GM21528 (cell line): ENCODE results near the gene CALD1.
"Not testable (repeated sequence)": the region's sequence is repeated elsewhere in the genome, so short reads cannot be mapped to it uniquely, and the experiment has no call there.

Experiments
- ATAC-seq: cut with Tn5 transposase; IDR thresholded peaks from one replicate; pipeline ENCODE4 v1.9.1; 2021; ENCODE audit warnings: mild to moderate bottlenecking, moderate library complexity; ENCODE audit not compliant: unreplicated experiment, low FRiP score

Gene CALD1

DNA sequence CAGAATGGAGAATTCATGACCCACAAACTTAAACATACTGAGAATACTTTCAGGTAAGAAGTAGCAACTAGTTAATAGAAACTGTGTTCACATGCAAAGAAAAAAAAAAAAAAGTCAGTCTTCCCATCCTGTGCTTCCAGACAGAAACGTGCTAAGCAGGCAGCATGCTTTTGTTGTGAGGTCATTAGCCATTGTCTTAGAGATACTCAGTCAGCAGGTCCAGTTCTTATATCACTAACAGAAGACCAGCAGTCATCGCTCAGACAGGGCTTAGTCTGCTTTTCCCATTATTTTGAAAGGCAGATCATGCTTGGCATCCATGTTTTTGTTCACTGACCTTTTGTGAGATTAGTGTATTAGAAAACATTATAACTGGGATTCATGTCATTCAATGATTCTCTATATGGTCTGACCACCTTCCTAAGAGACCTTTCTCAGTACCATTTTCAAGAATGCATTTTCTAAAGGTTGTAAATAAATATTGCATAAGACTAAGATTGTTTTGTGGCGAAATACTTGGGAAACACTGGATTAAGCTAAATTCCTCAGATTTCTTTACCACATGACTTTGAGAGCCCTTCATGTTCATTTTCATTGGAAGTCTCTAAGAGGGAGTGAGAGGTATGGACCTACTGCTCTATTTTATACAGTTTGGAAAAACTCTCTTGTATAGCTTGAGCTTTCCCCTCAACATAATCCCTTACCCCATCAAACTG lies 161.9 kb downstream of the CALD1 start:
- no peak for ATAC-seq

DNA sequence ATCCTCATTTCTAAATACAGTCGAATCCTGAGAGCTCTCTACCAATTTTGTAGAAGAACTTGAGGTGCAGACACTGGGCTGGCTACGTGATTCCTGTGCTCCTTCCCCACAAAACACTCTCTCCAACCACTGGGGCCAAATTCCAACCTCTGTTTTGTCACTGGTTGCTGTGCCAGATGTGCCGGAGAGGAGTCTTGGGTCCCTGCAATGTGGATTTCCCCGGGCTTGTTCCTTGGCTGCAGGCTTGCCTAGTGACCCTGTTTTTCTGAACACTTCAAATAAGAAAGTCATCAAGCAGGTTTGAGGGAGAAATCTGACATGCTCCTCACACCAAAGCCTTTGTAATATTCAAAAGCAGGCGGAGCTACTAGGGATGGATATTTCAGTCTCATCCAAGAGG lies 162.5 kb downstream of the CALD1 start:
- ATAC-seq, result no peak

DNA sequence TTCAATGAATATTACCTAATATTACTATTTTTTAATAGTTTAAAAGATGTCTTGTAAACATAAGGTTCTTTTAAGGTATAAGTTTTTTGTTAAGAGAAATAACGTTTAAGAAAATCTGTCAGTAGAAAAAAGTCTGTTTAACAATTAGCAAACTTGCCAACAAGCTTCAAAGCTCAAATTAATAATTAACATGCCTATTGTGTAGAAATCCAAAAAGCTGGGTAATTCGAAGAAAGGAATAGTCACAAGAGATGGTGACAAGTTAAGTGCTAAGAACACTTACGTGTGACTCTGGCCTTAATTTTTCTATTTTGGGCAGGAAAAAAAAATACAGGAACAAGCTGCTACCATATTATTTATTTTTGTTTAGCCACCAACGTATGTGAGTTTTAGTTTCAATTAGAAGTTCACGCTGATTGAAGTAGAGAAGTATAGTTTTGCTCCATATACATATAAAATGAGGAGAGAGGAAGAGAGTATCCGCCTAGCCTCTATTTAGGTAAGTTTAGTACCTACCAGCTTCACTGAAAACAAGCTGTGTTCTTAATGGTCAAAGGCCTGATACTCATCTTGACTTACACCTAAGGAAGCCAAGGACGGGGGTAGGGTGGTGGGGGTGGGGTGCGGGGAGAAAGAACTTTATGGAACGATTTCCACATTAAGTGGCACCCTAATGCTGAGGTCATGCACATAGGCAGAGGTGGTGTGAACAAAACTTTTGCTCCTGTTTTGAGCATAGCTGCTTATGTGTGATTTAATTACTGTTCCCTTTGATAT lies 163.4 kb downstream of the CALD1 start:
- ATAC-seq, result no peak

DNA sequence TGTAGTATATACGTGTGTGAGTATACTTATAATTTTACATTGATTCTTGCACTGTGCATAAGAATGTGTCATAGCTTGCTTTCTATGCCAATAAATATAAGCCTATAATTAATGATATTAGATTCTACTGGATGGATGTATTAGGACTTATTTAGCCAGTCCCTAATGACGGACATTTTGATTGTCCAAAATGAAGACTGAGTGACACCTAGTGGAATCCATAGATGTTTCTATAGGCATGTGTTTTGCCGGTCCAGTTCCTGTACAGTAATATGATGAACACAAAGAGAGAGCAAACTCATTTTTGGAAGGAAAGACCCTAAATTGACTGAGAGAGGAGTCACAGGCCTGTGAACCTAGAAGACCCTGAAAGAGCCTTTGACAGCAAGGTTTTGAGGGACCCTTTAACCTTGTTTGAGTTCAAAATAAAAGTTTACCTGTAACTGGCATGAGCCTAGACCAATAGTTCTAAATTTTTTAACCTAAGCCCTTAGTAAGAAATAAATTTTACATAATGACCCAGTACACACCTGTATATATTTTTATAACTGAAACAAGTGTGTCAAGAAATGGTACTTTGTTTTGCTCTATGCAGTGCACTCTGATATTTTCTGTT lies 164.5 kb downstream of the CALD1 start:
- ATAC-seq, result peak; percentile 78

DNA sequence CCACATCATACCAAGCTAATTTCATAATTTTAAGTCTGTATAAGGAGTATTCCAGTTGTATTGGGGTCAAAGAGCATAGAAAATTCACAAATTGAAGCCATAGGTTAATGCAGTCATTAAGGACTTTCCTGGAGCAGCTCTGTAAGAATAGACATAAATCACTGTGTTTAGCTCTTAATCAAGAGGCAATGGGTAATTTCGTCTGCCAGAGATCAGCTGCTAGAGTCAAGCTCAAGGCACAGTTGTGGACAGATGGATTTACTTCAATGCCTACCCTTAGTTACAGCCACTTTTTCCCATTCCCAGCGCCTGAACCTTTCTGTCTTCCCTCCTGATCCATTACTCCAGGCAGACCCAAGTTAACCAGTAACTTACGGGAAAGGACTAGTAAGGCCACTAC lies 166.3 kb downstream of the CALD1 start:
- no peak for ATAC-seq

DNA sequence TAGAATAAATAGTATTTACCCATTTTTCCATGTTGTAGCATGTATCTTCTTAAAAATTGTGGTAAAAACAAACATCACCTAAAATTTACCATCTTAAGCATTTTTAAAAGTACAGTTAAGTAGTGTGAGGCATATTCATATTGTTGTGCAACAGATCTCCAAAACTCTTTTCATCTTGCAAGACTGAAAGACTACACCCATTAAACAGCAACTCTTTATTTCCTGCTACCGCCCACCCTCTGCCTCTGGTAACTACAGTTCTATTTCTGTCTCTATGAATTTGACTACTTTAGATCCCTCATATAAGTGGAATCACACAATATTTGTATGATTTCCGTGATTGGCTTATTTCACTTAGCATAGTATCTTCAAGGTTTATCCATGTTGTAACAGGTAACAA lies 166.8 kb downstream of the CALD1 start:
- ATAC-seq, result no peak

DNA sequence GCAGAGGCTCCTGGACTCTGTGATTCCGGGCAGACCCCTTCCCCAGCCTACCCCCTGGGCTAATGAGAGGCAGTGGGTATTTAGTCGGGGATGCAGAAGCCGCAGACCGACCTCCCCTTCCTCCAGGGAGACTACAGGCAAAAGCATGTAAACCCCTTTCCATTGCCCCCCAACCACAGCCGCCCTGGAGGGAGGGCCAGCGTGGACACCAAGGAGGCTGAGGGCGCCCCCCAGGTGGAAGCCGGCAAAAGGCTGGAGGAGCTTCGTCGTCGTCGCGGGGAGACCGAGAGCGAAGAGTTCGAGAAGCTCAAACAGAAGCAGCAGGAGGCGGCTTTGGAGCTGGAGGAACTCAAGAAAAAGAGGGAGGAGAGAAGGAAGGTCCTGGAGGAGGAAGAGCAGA lies 167.9 kb downstream of the CALD1 start:
- ATAC-seq, result no peak

DNA sequence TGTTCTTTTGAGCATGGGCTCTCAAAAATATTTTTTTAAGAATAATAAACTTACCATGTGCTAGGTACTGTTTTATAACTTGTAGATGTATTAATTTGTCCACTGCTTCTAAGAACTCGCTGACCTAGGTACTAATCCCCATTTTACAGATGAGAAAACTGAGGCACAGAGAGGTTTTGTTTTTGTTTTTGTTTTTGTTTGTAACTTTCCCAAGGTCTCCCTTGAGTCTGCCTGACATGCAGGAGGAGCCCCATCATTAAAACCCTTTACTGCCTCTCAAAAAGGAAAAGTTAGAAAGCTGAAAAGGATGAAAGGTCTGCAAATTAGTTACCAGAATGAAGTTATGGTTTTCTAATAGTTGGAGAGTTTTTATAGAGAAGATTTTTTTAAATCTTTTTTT lies 168.4 kb downstream of the CALD1 start:
- ATAC-seq, result no peak

DNA sequence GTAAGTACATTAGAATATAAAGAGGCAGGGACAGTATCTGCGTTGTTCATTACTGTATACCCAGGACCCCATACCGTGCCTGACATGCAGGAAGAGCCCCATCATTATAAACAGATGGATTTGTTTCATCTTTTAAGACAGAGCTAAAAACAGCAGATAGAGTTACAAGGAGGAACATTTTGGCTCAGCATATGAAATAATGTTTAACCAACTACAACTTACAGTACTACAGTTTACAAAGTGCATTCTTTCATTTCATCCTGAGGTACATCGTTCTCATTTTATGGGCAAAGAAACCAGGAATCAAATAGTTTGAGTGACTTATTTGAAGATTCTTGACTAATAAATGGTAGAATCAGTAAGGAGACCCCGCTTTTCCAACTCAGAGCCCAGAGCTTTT lies 168.8 kb downstream of the CALD1 start:
- no peak for ATAC-seq

DNA sequence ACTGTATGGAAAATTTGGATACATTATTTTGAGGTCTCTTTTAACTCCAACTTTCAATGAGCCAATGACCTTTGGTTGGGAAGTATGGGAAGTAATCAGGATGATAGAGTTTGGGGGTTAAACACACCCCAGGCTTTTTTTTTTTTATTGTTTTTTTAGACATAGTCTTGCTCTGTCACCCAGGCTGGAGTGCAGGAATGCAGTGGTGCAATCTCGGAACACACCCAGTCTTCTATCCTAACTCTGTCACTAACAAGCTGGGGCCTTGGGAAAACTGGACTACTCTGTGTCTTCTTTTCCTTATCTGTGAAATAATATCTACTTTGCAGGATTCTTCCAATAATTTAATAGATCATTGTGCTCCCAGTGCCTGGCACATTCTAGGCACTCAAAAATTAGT lies 169.3 kb downstream of the CALD1 start:
- no peak for ATAC-seq

DNA sequence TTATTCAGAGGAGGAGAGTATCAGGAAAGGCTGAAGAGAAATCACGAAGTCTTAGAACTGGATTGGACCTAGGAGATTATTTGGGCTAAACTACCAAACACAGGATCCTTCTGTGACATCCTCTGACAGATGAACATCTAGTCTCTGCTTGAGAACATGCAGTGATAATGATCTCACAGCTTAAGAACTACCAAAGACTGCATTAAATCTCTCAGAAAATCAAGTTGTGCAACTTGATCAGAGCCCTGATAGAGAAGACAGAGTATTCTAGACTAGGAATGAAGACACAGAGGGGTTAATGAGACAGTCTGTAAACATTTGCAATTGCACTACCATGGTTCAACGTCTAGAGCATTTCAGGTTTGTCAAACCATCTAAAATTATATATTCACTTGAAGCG lies 169.7 kb downstream of the CALD1 start:
- ATAC-seq, result no peak

DNA sequence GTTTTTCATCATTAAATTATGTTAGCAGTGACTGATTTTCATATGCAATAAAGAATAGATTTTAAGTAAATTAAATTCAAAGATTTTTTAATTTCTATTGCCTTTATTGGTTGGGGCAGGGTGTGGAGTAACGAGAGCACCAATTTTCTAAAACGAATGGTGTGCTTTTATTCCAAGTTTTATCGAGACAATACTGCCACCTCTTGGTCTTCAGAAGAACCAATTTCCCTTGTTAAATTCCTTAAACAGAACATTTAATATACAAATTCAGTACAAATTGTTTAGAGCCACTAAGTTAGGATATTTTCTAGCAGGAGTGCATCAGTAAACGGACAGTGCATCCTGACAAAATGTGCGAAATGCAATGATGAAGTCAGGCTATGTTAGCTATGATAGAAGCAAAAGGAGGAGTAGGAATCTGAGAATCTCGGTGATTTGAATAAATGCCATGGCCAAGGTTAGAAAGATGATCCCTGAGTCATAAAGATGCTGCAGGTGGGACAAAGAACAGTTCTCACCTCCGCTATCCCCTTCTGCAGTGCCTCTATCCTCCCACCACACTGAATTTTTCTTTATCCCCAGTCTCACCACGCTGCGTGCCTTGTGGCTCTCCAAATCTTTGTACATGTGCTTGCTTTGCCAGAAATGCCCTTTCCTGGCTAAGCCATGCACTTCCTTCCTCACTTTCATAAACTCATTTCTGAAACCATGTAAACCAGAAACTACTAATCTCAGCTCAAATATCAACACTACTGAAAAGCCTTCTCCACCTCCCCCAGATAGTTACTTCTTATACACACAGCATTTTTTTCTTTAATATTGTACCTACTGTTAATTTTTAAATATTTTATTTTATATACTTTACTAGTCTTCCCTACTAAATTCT lies 175.0 kb downstream of the CALD1 start:
- ATAC-seq, result no peak

DNA sequence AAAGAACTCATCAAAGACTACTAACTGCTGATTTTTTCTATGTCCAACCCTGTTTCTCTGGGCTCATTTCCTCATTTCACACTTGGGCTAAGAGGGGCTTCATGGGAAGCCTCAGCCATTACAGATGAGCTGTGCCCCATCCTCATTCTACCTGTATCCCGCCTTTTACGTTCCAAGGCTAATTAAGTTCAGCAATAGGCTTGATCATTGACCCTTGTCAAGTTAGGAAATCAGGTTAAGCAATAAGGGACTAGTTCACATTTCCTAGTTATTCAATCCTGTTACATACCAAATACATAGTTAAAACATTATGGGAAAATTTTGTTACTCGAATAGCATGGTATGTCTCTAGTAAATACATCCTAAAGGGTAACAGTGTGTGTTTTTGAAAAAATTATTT lies 177.6 kb downstream of the CALD1 start:
- no peak for ATAC-seq

DNA sequence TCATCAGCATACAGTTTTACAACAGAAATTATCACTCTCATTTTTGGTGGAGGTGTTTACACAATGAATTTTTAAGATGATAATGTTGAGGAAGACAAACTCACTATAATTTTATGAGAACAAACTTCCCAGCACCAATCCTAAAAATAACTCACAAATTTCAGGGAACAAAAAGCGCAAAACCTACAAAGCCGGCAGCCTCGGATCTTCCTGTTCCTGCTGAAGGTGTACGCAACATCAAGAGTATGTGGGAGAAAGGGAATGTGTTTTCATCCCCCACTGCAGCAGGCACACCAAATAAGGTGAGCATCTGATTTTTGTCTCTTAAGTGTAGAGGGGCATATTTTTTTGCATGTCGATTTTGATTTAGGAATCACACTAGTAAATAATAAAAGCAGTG lies 180.4 kb downstream of the CALD1 start:
- no peak for ATAC-seq

DNA sequence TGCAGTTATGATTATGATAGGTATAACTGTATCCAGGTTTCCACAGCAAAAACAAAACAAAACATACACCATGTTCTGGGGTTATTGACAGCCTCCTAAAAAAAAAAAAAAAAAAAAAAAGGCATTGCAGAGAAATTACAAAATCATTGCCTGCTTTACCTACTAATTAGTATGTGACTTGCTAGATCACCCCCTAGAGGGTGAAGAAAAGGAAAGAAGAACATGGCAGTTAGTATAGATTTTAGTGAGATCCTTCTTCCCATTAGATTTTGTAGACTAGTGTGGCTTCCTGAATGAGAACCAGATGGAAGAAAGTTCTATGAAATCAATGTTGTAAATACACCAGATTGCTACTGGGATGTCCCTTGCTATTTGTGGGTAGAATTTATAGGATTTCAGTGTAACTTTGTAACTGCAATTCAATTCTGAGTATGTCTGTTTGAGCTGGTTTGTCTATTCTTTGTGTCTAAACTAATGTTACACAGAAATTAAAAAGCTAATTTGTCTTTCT lies 182.9 kb downstream of the CALD1 start:
- no peak for ATAC-seq

DNA sequence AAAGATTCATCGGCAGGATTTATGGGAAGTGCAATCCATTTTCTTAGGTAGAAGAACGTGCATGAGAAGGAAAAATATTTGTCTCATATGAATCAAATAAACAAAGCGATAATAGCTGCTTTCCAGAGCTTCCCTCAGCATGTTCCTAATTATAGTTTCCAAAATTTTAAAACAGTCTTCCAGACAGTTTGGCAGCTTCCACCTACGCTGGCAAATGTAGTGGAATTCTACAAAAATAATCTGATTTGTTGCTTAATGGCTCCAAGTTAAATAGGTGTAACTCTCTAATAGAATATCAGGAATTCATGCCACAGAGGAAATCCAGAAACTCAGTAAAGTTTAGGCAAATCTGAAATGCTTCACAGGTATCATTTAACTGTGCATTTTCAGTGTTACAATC lies 183.6 kb downstream of the CALD1 start:
- ATAC-seq, result no peak

DNA sequence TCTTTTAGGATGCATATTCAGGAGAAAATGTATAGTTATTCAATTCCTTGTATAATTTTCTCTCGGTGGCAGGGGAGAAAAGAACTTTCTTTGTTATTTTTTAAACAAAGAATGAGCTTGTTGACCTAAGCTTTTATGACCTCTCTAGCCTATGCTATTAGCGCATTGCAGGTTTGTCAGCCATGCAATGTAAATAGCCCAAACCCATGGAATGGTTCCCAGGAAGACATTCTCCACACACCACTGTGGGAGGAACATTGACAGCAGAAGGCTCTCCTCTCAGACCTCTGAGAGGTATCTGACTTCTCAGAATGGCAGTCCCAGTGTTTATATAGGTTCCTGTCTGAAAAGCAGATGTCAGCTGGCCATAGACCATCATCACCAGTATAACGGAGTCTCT lies 187.3 kb downstream of the CALD1 start:
- ATAC-seq, result no peak

DNA sequence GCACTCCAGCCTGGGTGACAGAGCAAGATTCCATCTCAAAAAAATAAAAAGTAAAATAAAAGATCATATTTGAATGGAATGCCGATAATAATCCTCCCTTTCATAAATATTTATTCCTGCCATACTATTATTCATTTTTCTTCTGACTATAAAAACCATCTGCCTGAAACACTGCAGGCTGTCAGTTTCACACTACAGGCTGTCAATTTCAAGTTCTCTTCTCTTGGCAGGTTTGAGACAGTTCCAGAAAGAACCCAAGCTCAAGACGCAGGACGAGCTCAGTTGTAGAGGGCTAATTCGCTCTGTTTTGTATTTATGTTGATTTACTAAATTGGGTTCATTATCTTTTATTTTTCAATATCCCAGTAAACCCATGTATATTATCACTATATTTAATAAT lies 188.7 kb downstream of the CALD1 start:
- ATAC-seq, result no peak

DNA sequence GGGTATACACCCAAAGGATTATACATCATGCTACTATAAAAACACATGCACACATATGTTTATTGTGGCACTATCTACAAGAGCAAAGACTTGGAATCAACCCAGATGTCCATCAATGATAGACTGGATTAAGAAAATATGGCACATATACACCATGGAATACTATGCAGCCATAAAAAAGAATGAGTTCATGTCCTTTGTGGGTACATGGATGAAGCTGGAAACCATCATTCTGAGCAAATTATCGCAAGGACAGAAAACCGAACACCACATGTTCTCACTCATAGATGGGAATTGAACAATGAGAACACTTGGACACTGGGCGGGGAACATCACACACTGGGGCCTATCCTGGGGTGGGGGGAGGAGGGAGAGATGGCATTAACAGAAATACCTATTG lies 202.2 kb downstream of the CALD1 start:
- not testable (repeated sequence) for ATAC-seq

DNA sequence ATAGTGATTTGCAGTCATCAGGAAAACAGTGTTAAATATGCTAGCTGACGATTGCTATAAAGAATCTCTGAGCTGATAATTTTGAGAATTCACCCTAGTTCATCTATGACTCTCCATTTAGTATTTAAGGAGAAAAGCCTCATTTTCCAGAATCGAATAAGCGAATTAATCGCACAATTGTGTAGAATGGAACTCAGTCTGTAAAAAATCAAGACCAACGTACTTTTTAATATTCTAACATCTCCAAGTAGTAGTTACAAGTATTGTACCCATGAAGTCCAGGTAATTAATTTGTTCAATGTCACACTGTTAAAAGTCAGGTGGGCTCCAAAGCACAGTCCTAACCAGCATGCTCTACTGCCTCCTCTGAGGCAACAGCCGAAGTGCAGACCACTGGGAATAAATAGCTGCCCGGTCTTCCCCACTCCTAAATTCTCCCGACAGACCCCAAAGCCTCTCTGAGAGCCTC lies 206.5 kb downstream of the CALD1 start:
- ATAC-seq, result peak; percentile 41
